ENCODE results near the gene MLNR.

Gene MLNR

GRCh38 chr13:49220036-49220855 lies at the start of gene MLNR:
TSS of gene MLNR (plus strand) at chr13:49220338. CDS start at chr13:49220338, 0 bp downstream.
- DNase-seq (ENCODE audit: low spot score): peak; percentile 91

GRCh38 chr13:49171359-49171758 lies 48.8 kb upstream of the MLNR start:
- DNase-seq (ENCODE audit: low spot score): no peak

GRCh38 chr13:49183672-49184325 lies 36.3 kb upstream of the MLNR start:
- DNase-seq (ENCODE audit: low spot score): no peak

GRCh38 chr13:49184621-49185020 lies 35.5 kb upstream of the MLNR start:
- DNase-seq (ENCODE audit: low spot score): no peak

- DNase-seq (ENCODE audit: low spot score): no peak
Measured at GRCh38 chr13:49185264-49185663, 34.9 kb upstream of the MLNR start.

GRCh38 chr13:49190901-49191300 lies 29.2 kb upstream of the MLNR start:
- DNase-seq (ENCODE audit: low spot score): no peak

- DNase-seq (ENCODE audit: low spot score): no peak
Measured at GRCh38 chr13:49206641-49207040, 13.5 kb upstream of the MLNR start.

GRCh38 chr13:49208619-49209018 lies 11.5 kb upstream of the MLNR start:
- no peak for DNase-seq (ENCODE audit: low spot score)

GRCh38 chr13:49210114-49210513 lies 10.0 kb upstream of the MLNR start:
- no peak for DNase-seq (ENCODE audit: low spot score)

- DNase-seq (ENCODE audit: low spot score): no peak
Measured at GRCh38 chr13:49210669-49211068, 9.5 kb upstream of the MLNR start.

GRCh38 chr13:49213539-49213938 lies 6.6 kb upstream of the MLNR start:
- no peak for DNase-seq (ENCODE audit: low spot score)

GRCh38 chr13:49213997-49214916 lies 5.9 kb upstream of the MLNR start:
- no peak for DNase-seq (ENCODE audit: low spot score)

- DNase-seq (ENCODE audit: low spot score): peak; percentile 45
Measured at GRCh38 chr13:49214917-49215376, 5.2 kb upstream of the MLNR start.

- DNase-seq (ENCODE audit: low spot score): no peak
Measured at GRCh38 chr13:49216334-49216733, 3.8 kb upstream of the MLNR start.

GRCh38 chr13:49217962-49218492 lies 2.1 kb upstream of the MLNR start:
- no peak for DNase-seq (ENCODE audit: low spot score)

GRCh38 chr13:49218493-49219051 lies 1.6 kb upstream of the MLNR start:
- DNase-seq (ENCODE audit: low spot score): no peak

- DNase-seq (ENCODE audit: low spot score): no peak
Measured at GRCh38 chr13:49219647-49220035, 497 bp upstream of the MLNR start.

GRCh38 chr13:49220856-49221589 lies 885 bp downstream of the MLNR start:
- peak; percentile 63 for DNase-seq (ENCODE audit: low spot score)

GRCh38 chr13:49221590-49221965 lies 1.4 kb downstream of the MLNR start:
- no peak for DNase-seq (ENCODE audit: low spot score)

- DNase-seq (ENCODE audit: low spot score): no peak
Measured at GRCh38 chr13:49225223-49226042, 5.3 kb downstream of the MLNR start.

Data from D341Med (cell line).